Endodermal cell (in vitro differentiated cells): ENCODE measurements around the gene TLE4. TPM values are rescaled to one million over a fixed set of nuclear protein-coding genes. Genes with fewer than 3 reads are reported as not detected.

Source experiments
- DNase-seq: peaks from one replicate; pipeline ENCODE4 v3.0.0-alpha.2; 2017
- H3K27ac ChIP-seq: 2 replicates; pipeline ENCODE4 v1.5.1; 2013; ENCODE audit warnings: mild to moderate bottlenecking, low read depth, low read length, moderate library complexity
- H3K27me3 ChIP-seq: 2 replicates; pipeline ENCODE4 v1.6.1; 2013; ENCODE audit warnings: mild to moderate bottlenecking, low read length, moderate library complexity; ENCODE audit not compliant: insufficient read depth, control insufficient read depth, poor library complexity, severe bottlenecking
- H3K36me3 ChIP-seq: 2 replicates; pipeline ENCODE4 v1.7.0; 2013; ENCODE audit warnings: mild to moderate bottlenecking, low read length, moderate library complexity; ENCODE audit not compliant: control insufficient read depth, insufficient read depth
- H3K4me1 ChIP-seq: one replicate; pipeline ENCODE4 v1.7.0; 2013; ENCODE audit warnings: low read length; ENCODE audit not compliant: control insufficient read depth, insufficient read depth
- H3K4me3 ChIP-seq: 2 replicates; pipeline ENCODE4 v1.5.1; 2013; ENCODE audit warnings: mild to moderate bottlenecking, low read length, moderate library complexity
- H3K9ac ChIP-seq: 2 replicates; pipeline ENCODE4 v1.6.1; 2013; ENCODE audit warnings: mild to moderate bottlenecking, low read length, moderate library complexity; ENCODE audit not compliant: poor library complexity, severe bottlenecking; ENCODE audit errors: extremely low read depth
- H3K9me3 ChIP-seq: 2 replicates; pipeline ENCODE4 v1.6.1; 2013; ENCODE audit warnings: mild to moderate bottlenecking, low read length, moderate library complexity; ENCODE audit not compliant: control insufficient read depth
- H3K27ac Mint-ChIP-seq: 2 replicates; pipeline ENCODE4 v1.8.0; 2020; ENCODE audit warnings: mixed read lengths
- H3K27me3 Mint-ChIP-seq: 2 replicates; pipeline ENCODE4 v1.8.0; 2021; ENCODE audit warnings: mild to moderate bottlenecking, mixed read lengths; ENCODE audit not compliant: insufficient read depth
- H3K36me3 Mint-ChIP-seq: 2 replicates; pipeline ENCODE4 v1.8.0; 2020; ENCODE audit warnings: low read depth, mixed read lengths
- H3K4me1 Mint-ChIP-seq: 2 replicates; pipeline ENCODE4 v1.8.0; 2020; ENCODE audit warnings: mixed read lengths
- H3K4me3 Mint-ChIP-seq: 2 replicates; pipeline ENCODE4 v1.8.0; 2020; ENCODE audit warnings: mild to moderate bottlenecking, moderate library complexity, mixed read lengths
- H3K9me3 Mint-ChIP-seq: 2 replicates; pipeline ENCODE4 v1.8.0; 2020; ENCODE audit warnings: mild to moderate bottlenecking, mixed read lengths
- WGBS, 2 experiments: methylation state at CpG; one replicate each; pipeline versions ENCODE4 v1.1.5 to v1.1.7; 2013; ENCODE audit warnings: missing lambda C conversion rate in 2 of 2, mixed read lengths in 1 of 2; ENCODE audit not compliant: insufficient coverage in 1 of 2, insufficient read length in 1 of 2; 5-methylcytosine and 5-hydroxymethylcytosine counted together
- total RNA-seq, 2 donors: library from RNA; stranded (reverse); fragmentation: NEBNext Ultra II Directional in 1 of 2; extraction: Animal tissue kit (Norgen Biotek cat#: 25700) in 1 of 2; gene quantifications; 2 replicates in 1 of 2; 3 replicates in 1 of 2; pipeline ENCODE4 v1.2.1, GENCODE V29; 2021
- TF ChIP-seq, protein P1 (sequence below): fragments of 200-600 bp; sonication (generic); conservative IDR thresholded peaks from 2 replicates; pipeline ENCODE4 v1.5.0; 2021; ENCODE audit warnings: antibody characterized with exemption, mild to moderate bottlenecking

The TLE4 gene
- total RNA-seq, 2 donors from 2014 or later = 16.7 to 25.5 TPM

- no peak overlapping the region for H3K27ac ChIP-seq
- H3K27me3 ChIP-seq = no peaks in the 10 kb centered on the region
- 96 to 100% methylated on average over 1 to 5 of the region's 5 CpGs for WGBS, 2 experiments
- DNase-seq = no peak
- no peak overlapping the region for H3K4me3 ChIP-seq
- no peaks in the 10 kb centered on the region for H3K4me1 ChIP-seq
- H3K9ac ChIP-seq = no peak overlapping the region
- Mint-ChIP-seq H3K27me3 (no peaks in the 10 kb centered on the region), H3K27ac (no peak overlapping the region), H3K36me3 (peaks cover 27% of the 10 kb centered on the region), H3K9me3 (no peaks in the 10 kb centered on the region), H3K4me1 (no peaks in the 10 kb centered on the region), H3K4me3 (no peak overlapping the region)
- H3K9me3 ChIP-seq = no peaks in the 10 kb centered on the region
- TF ChIP-seq, protein P1, sequence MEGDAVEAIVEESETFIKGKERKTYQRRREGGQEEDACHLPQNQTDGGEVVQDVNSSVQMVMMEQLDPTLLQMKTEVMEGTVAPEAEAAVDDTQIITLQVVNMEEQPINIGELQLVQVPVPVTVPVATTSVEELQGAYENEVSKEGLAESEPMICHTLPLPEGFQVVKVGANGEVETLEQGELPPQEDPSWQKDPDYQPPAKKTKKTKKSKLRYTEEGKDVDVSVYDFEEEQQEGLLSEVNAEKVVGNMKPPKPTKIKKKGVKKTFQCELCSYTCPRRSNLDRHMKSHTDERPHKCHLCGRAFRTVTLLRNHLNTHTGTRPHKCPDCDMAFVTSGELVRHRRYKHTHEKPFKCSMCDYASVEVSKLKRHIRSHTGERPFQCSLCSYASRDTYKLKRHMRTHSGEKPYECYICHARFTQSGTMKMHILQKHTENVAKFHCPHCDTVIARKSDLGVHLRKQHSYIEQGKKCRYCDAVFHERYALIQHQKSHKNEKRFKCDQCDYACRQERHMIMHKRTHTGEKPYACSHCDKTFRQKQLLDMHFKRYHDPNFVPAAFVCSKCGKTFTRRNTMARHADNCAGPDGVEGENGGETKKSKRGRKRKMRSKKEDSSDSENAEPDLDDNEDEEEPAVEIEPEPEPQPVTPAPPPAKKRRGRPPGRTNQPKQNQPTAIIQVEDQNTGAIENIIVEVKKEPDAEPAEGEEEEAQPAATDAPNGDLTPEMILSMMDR = no peak
- peaks cover 22% of the 10 kb centered on the region for H3K36me3 ChIP-seq
These were observed 134.7 kb downstream of the TLE4 start for GRCh38 chr9:79706512-79706911.

GRCh38 chr9:79707589-79707988, 135.8 kb downstream of the TLE4 start:
- H3K36me3 ChIP-seq = peaks cover 22% of the 10 kb centered on the region
- no peaks in the 10 kb centered on the region for H3K9me3 ChIP-seq
- H3K27me3 Mint-ChIP-seq = no peaks in the 10 kb centered on the region
- H3K9me3 Mint-ChIP-seq = no peaks in the 10 kb centered on the region
- no peak overlapping the region for H3K27ac ChIP-seq
- H3K4me3 Mint-ChIP-seq = no peak overlapping the region
- H3K9ac ChIP-seq = no peak overlapping the region
- no peaks in the 10 kb centered on the region for H3K4me1 ChIP-seq
- H3K4me3 ChIP-seq = no peak overlapping the region
- no peaks in the 10 kb centered on the region for H3K27me3 ChIP-seq
- WGBS, 2 experiments = 92% methylated on average over 2 of the region's 2 CpGs; no CpG with 5 or more reads in 1 of the 2 experiments
- H3K27ac Mint-ChIP-seq = no peak overlapping the region
- no peaks in the 10 kb centered on the region for H3K4me1 Mint-ChIP-seq
- DNase-seq = no peak
- H3K36me3 Mint-ChIP-seq = peaks cover 27% of the 10 kb centered on the region
- TF ChIP-seq, protein P1 = no peak

GRCh38 chr9:79708541-79708940, 136.8 kb downstream of the TLE4 start:
- Mint-ChIP-seq H3K36me3 (peaks cover 27% of the 10 kb centered on the region), H3K4me1 (no peaks in the 10 kb centered on the region), H3K4me3 (no peak overlapping the region), H3K27me3 (no peaks in the 10 kb centered on the region), H3K27ac (no peak overlapping the region), H3K9me3 (no peaks in the 10 kb centered on the region)
- H3K4me1 ChIP-seq = no peaks in the 10 kb centered on the region
- H3K27me3 ChIP-seq = no peaks in the 10 kb centered on the region
- H3K36me3 ChIP-seq = peaks cover 22% of the 10 kb centered on the region
- 92 to 96% methylated on average over 5 to 13 of the region's 13 CpGs for WGBS, 2 experiments
- no peak overlapping the region for H3K27ac ChIP-seq
- no peak overlapping the region for H3K4me3 ChIP-seq
- TF ChIP-seq, protein P1 = no peak
- DNase-seq = no peak
- H3K9ac ChIP-seq = no peak overlapping the region
- H3K9me3 ChIP-seq = no peaks in the 10 kb centered on the region
